Breast epithelium (tissue), 4 donors: ENCODE measurements around the gene OR2T6. TPM values are rescaled to one million over a fixed set of nuclear protein-coding genes. Genes with fewer than 3 reads are reported as not detected.

ENCODE experiments used
- DNase-seq, 2 donors: peaks; one replicate each; pipeline ENCODE4 v3.0.0-alpha.2; 2019; ENCODE audit warnings: low spot score in 2 of 2
- H3K27ac ChIP-seq, 2 donors: fragments of 200-600 bp; sonication (generic) in 1 of 2; one replicate each; pipeline ENCODE4 v1.5.1; 2016 to 2019; ENCODE audit warnings: mild to moderate bottlenecking in 1 of 2
- H3K27me3 ChIP-seq, 2 donors: fragments of 200-600 bp; sonication (generic) in 1 of 2; one replicate each; pipeline versions ENCODE4 v1.5.1 to v1.6.0; 2017 to 2019; ENCODE audit warnings: control low read depth in 1 of 2, mild to moderate bottlenecking in 1 of 2
- H3K36me3 ChIP-seq: fragments of 200-600 bp; one replicate; pipeline ENCODE4 v1.5.1; 2019
- H3K4me1 ChIP-seq, 2 donors: fragments of 200-600 bp; sonication (generic); one replicate each; pipeline ENCODE4 v1.5.1; 2016 to 2019; ENCODE audit warnings: control low read depth in 1 of 2
- H3K4me3 ChIP-seq, 3 donors: fragments of 200-600 bp; sonication (generic); 1 replicate in 2 of 3; 2 replicates in 1 of 3; pipeline ENCODE4 v1.5.1; 2016 to 2019; ENCODE audit warnings: mild to moderate bottlenecking in 3 of 3, moderate library complexity in 2 of 3
- H3K9me3 ChIP-seq, 2 donors: fragments of 200-600 bp; sonication (generic) in 1 of 2; one replicate each; pipeline ENCODE4 v1.5.1; 2016 to 2019; ENCODE audit warnings: control low read depth in 1 of 2
- CTCF ChIP-seq, 3 donors: fragments of 450-650 bp; IDR thresholded peaks; one replicate each; pipeline ENCODE4 v1.5.1; 2016 to 2017; ENCODE audit warnings: antibody characterized with exemption in 3 of 3, mild to moderate bottlenecking in 3 of 3, moderate library complexity in 3 of 3
- POLR2A ChIP-seq: fragments of 450-650 bp; IDR thresholded peaks from one replicate; pipeline ENCODE4 v1.6.1; 2016; ENCODE audit warnings: antibody characterized with exemption, mild to moderate bottlenecking, moderate library complexity
- POLR2AphosphoS5 ChIP-seq, 3 donors: sonication (generic); formaldehyde crosslinking; IDR thresholded peaks; one replicate each; pipeline ENCODE4 v1.6.1; 2017; ENCODE audit warnings: antibody characterized with exemption in 3 of 3
- intact Hi-C: fragments of 100-400 bp; cut with DNase I; formaldehyde crosslinking; loops from one replicate; pipeline ENCODE4 v1.15.1; 2023; ENCODE audit warnings: low total_unique reads
- total RNA-seq, 3 donors: library from RNA; depleted of rRNA; stranded (reverse); fragments of >200 nt; gene quantifications; one replicate each; pipeline ENCODE4 v1.1.0, GENCODE V29; 2016

The OR2T6 gene
- total RNA-seq, 3 donors from 2014 or later: not detected

- intact Hi-C loops: no loop called here
- H3K27ac ChIP-seq: no peak overlapping the region
- H3K9me3 ChIP-seq: no peaks in the 10 kb centered on the region
- TF ChIP-seq POLR2A: no peak
- TF ChIP-seq CTCF (IDR thresholded peaks at IDR 0.05): no peak
- TF ChIP-seq POLR2AphosphoS5 (IDR thresholded peaks at IDR 0.05): no peak
- H3K27me3 ChIP-seq: no peaks in the 10 kb centered on the region
- no peak overlapping the region for H3K4me3 ChIP-seq
- DNase-seq: no peak
- no peaks in the 10 kb centered on the region for H3K4me1 ChIP-seq
- no peaks in the 10 kb centered on the region for H3K36me3 ChIP-seq
Observed at GRCh38 chr1:248388426-248388825, 12.9 kb downstream of the OR2T6 start.

GRCh38 chr1:248393050-248393449 is 17.5 kb downstream of the OR2T6 start:
- Histone ChIP-seq H3K4me3 (no peak overlapping the region), H3K27ac (no peak overlapping the region), H3K4me1 (no peaks in the 10 kb centered on the region), H3K36me3 (no peaks in the 10 kb centered on the region), H3K9me3 (no peaks in the 10 kb centered on the region), H3K27me3 (no peaks in the 10 kb centered on the region)
- no peak for DNase-seq
- intact Hi-C loops: no loop called here
- TF ChIP-seq POLR2A (no peak), POLR2AphosphoS5 (IDR thresholded peaks at IDR 0.05) (no peak), CTCF (IDR thresholded peaks at IDR 0.05) (no peak)

- intact Hi-C loops: no loop called here
- no peak for DNase-seq
- no peak within 1 kb of the TSS for H3K27ac ChIP-seq
- no peaks in the 10 kb centered on the region for H3K27me3 ChIP-seq
- H3K4me3 ChIP-seq: no peak within 1 kb of the TSS
- H3K9me3 ChIP-seq: peaks cover 0 to 4% of the 10 kb centered on the region in 2 donors
- no peaks in the 10 kb centered on the region for H3K4me1 ChIP-seq
- H3K36me3 ChIP-seq: no peaks in the 10 kb centered on the region
- TF ChIP-seq CTCF (IDR thresholded peaks at IDR 0.05): no peak
- TF ChIP-seq POLR2A: no peak
- no peak for TF ChIP-seq POLR2AphosphoS5 (IDR thresholded peaks at IDR 0.05)
Observed at GRCh38 chr1:248402748-248403147, 27.2 kb downstream of the OR2T6 start, which contains the start of gene OR2T1. TSS of gene OR2T1 (plus strand) at chr1:248403048. CDS start at chr1:248406148, 3,100 bp downstream.

GRCh38 chr1:248404024-248404423 is 28.5 kb downstream of the OR2T6 start:
- H3K27me3 ChIP-seq: no peaks in the 10 kb centered on the region
- H3K36me3 ChIP-seq: no peaks in the 10 kb centered on the region
- H3K4me1 ChIP-seq: no peaks in the 10 kb centered on the region
- peaks cover 0 to 4% of the 10 kb centered on the region in 2 donors for H3K9me3 ChIP-seq
- no peak overlapping the region for H3K4me3 ChIP-seq
- H3K27ac ChIP-seq: no peak overlapping the region
- DNase-seq: no peak
- intact Hi-C loops: no loop called here
- no peak for TF ChIP-seq POLR2AphosphoS5 (IDR thresholded peaks at IDR 0.05)
- TF ChIP-seq CTCF (IDR thresholded peaks at IDR 0.05): no peak
- no peak for TF ChIP-seq POLR2A

- no peak overlapping the region for H3K27ac ChIP-seq
- TF ChIP-seq POLR2AphosphoS5 (IDR thresholded peaks at IDR 0.05) (no peak), POLR2A (no peak), CTCF (IDR thresholded peaks at IDR 0.05) (no peak)
- peaks cover 0 to 16% of the 10 kb centered on the region in 2 donors for H3K9me3 ChIP-seq
- DNase-seq: no peak
- no peaks in the 10 kb centered on the region for H3K36me3 ChIP-seq
- H3K27me3 ChIP-seq: no peaks in the 10 kb centered on the region
- no peak overlapping the region for H3K4me3 ChIP-seq
- intact Hi-C loops: no loop called here
- H3K4me1 ChIP-seq: no peaks in the 10 kb centered on the region
Observed at GRCh38 chr1:248406721-248407692, 31.5 kb downstream of the OR2T6 start.
